ENCODE measurements around the gene ADARB1.
A peak's percentile ranks its signal among the peaks of the same experiment; 100 is the strongest.

The ADARB1 gene

DNA sequence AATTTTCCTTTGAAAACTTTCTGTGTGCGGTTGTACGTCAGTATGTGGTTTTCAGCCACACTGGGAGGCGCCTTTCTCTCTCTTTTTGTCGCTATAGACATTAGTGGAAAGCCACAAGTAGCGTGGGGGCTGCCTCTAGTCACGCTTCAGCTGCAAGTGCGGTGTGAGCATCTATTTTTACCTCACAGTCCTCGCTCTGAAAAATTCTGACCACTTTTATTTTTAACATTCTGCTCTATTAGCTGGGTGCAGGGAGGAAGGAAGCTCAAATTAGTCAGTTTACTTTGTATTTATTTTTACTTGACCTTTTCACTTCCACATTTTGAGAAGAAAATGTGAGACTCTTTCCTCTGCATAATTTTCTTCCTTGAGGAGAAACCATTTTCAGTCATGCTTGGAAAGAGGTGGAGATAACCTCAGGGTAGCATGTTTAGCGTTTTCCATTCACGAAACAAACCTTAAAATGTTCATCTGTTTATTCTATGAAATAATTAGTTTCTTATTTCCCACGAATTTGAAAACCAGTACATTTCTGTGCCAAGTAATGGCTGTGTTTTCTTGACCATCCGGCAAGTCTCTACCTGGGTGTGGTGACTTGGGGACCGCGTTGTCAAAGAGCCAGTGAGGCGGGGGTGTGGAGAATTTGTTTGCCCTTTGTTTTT lies 35.6 kb downstream of the ADARB1 start:
- peak overlapping the region; percentile 42 for H3K4me3 ChIP-seq (ENCODE audit: low read depth, low read length)
- TF ChIP-seq POLR2A (IDR thresholded peaks at IDR 0.05; ENCODE audit: extremely low read depth, insufficient read length) (no peak), MYC (IDR thresholded peaks at IDR 0.05; ENCODE audit: low read depth, low read length) (no peak; the same call in 1 of the 2 replicates)
- TF ChIP-seq, protein P1, sequence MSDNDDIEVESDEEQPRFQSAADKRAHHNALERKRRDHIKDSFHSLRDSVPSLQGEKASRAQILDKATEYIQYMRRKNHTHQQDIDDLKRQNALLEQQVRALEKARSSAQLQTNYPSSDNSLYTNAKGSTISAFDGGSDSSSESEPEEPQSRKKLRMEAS (IDR thresholded peaks at IDR 0.05; ENCODE audit: low read depth, low read length), result no peak
- TF ChIP-seq, protein P2, sequence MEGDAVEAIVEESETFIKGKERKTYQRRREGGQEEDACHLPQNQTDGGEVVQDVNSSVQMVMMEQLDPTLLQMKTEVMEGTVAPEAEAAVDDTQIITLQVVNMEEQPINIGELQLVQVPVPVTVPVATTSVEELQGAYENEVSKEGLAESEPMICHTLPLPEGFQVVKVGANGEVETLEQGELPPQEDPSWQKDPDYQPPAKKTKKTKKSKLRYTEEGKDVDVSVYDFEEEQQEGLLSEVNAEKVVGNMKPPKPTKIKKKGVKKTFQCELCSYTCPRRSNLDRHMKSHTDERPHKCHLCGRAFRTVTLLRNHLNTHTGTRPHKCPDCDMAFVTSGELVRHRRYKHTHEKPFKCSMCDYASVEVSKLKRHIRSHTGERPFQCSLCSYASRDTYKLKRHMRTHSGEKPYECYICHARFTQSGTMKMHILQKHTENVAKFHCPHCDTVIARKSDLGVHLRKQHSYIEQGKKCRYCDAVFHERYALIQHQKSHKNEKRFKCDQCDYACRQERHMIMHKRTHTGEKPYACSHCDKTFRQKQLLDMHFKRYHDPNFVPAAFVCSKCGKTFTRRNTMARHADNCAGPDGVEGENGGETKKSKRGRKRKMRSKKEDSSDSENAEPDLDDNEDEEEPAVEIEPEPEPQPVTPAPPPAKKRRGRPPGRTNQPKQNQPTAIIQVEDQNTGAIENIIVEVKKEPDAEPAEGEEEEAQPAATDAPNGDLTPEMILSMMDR (IDR thresholded peaks at IDR 0.05; ENCODE audit: low read depth, low read length), result no peak
- peak; percentile 91 for DNase-seq (ENCODE audit: low read depth)

DNA sequence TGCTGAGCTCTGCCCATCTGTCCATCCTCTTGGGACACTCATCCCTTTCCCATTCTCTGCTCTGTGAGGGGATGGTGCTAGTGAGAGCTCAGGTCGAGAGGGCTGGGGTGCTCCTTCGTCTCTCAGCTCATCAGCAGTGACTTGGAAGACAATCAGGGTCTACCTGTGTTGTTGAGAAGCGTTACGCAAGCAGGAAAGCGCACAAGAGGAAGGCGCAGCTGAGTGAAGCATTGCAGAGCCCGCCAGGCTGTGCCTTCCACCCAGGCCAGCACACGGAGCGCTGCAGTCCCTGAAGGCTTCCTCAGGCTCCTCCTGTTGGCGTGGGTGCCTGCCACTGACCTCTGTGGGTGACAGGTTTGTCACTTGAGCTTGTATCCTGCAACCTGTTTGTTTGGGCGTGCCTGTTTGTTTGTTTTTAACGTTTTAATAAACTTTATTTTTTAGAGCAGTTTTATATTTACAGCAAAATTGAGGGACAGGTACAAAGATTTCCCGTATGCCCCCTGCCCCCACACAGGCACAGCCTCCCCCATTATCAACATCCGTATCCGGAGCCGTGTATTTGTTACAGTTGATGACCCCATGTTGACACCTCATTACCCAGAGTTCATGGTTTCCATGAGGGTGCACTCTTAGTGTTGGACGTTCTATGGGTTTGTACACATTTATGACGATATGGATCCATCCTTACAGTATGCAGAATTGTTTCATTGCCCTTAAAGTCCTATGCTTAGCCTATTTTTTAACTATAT lies 36.7 kb downstream of the ADARB1 start:
- TF ChIP-seq POLR2A (IDR thresholded peaks at IDR 0.05; ENCODE audit: extremely low read depth, insufficient read length), result no peak
- no peak overlapping the region for H3K4me3 ChIP-seq (ENCODE audit: low read depth, low read length)
- peak; percentile 59 for DNase-seq (ENCODE audit: low read depth)

DNA sequence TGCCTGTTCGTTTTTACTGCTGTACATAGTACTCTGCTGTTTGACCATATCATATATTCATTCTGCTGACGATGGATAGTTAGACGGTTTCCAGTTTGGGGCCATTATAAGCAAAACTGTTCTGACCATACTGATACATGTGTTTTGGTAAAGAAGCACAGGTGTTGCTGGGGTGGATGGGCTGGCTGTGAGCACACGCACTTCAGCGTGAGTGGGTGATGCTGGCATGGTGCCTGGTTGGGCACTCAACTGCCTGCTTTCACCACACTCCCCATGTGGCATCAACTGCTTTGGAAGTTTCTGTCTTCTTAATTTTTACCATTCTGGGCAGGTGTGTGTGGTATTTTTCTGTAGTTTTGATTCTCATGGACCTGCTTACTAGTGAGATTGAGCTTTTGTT lies 37.3 kb downstream of the ADARB1 start:
- DNase-seq (ENCODE audit: low read depth), result no peak
- TF ChIP-seq MYC (IDR thresholded peaks at IDR 0.05; ENCODE audit: low read depth, low read length) (no peak), POLR2A (IDR thresholded peaks at IDR 0.05; ENCODE audit: extremely low read depth, insufficient read length) (no peak)
- TF ChIP-seq, protein P1 (IDR thresholded peaks at IDR 0.05; ENCODE audit: low read depth, low read length), result no peak
- TF ChIP-seq, protein P2 (IDR thresholded peaks at IDR 0.05; ENCODE audit: low read depth, low read length), result no peak
- no peak overlapping the region for H3K4me3 ChIP-seq (ENCODE audit: low read depth, low read length)

DNA sequence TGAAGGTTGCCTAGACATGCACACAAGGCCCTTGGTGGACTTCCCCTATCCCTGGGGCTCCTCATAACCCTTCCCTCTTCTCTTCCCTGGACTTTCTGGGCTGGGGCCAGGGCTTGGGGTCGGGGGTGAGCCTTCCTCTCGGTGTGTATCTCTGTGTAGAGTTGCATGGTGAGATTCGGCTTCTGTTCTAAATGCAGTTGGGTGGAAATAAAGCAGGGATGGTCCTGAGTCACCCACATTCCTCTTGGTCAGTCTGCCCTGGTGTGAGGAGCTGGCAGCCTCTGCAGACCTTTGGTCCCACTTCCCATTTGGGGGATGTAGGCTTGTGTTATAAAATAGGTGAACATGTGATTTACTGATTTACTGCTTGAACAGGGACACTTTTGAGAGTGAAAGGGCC lies 38.0 kb downstream of the ADARB1 start:
- H3K4me3 ChIP-seq (ENCODE audit: low read depth, low read length), result no peak overlapping the region
- no peak for DNase-seq (ENCODE audit: low read depth)
- TF ChIP-seq MYC (IDR thresholded peaks at IDR 0.05; ENCODE audit: low read depth, low read length) (no peak), POLR2A (IDR thresholded peaks at IDR 0.05; ENCODE audit: extremely low read depth, insufficient read length) (no peak)
- TF ChIP-seq, protein P2 (IDR thresholded peaks at IDR 0.05; ENCODE audit: low read depth, low read length), result no peak
- TF ChIP-seq, protein P1 (IDR thresholded peaks at IDR 0.05; ENCODE audit: low read depth, low read length), result no peak

DNA sequence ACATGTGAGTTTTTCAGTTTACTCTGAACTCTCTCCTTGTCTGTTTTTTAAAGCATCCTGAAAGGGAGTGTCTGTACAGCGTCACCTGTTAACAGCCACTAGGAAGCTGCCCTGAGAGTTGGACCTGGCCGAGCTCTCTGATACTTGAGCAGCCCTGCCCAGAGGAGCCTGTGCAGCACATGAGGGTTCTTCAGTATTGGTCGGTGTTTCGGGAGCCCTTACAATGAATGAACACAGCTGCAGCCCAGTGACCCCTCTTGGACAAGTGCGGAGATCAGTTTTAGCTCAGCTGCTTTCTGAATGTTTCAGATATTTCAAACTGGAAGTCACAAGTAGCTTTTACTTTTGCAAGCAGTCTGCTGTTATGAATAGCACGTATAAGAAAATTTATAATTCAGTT lies 39.2 kb downstream of the ADARB1 start:
- TF ChIP-seq, protein P1 (IDR thresholded peaks at IDR 0.05; ENCODE audit: low read depth, low read length), result no peak
- TF ChIP-seq, protein P2 (IDR thresholded peaks at IDR 0.05; ENCODE audit: low read depth, low read length), result no peak
- TF ChIP-seq POLR2A (IDR thresholded peaks at IDR 0.05; ENCODE audit: extremely low read depth, insufficient read length), result no peak
- TF ChIP-seq MYC (IDR thresholded peaks at IDR 0.05; ENCODE audit: low read depth, low read length), result no peak
- H3K4me3 ChIP-seq (ENCODE audit: low read depth, low read length), result no peak overlapping the region
- DNase-seq (ENCODE audit: low read depth), result no peak

DNA sequence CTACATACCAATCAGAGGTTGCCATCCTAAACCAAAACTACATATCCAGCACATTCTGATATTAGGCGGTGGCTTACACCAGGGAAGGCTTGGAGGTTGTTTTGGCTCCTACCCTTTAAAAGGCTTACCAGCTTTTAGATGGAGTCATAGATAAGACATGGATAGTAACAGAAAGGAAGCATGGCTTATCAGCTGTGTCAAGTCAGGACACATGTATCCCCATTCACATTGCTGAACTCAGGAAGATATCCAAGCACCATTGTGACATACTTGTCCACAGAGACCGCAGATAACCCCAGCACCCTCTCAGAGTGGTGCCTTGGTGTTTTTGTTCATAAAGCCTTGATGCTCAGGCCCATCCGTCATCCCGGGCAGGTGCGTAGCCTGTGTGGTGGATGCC lies 39.7 kb downstream of the ADARB1 start:
- H3K4me3 ChIP-seq (ENCODE audit: low read depth, low read length), result no peak overlapping the region
- DNase-seq (ENCODE audit: low read depth), result peak; percentile 24
- TF ChIP-seq POLR2A (IDR thresholded peaks at IDR 0.05; ENCODE audit: extremely low read depth, insufficient read length) (no peak), MYC (IDR thresholded peaks at IDR 0.05; ENCODE audit: low read depth, low read length) (no peak)
- TF ChIP-seq, protein P1 (IDR thresholded peaks at IDR 0.05; ENCODE audit: low read depth, low read length), result no peak
- TF ChIP-seq, protein P2 (IDR thresholded peaks at IDR 0.05; ENCODE audit: low read depth, low read length), result no peak

Data from NB4 (cell line).